Suprapubic skin (tissue), 4 donors: Measurements from ENCODE around the gene SLC35D3. TPM values are rescaled to one million over a fixed set of nuclear protein-coding genes. Genes with fewer than 3 reads are reported as not detected.
"Not testable (repeated sequence)": the region's sequence is repeated elsewhere in the genome, so short reads cannot be mapped to it uniquely, and the experiment has no call there.

Experiments
- DNase-seq, 2 donors: peaks; one replicate each; pipeline ENCODE4 v3.0.0-alpha.2; 2019; ENCODE audit warnings: low spot score in 2 of 2
- H3K27ac ChIP-seq: fragments of 200-600 bp; sonication (generic); one replicate; pipeline ENCODE4 v1.5.1; 2019
- H3K27me3 ChIP-seq: fragments of 200-600 bp; sonication (generic); one replicate; pipeline ENCODE4 v1.5.1; 2019
- H3K36me3 ChIP-seq: fragments of 200-600 bp; sonication (generic); one replicate; pipeline ENCODE4 v1.5.1; 2019
- H3K4me1 ChIP-seq: fragments of 200-600 bp; sonication (generic); one replicate; pipeline ENCODE4 v1.5.1; 2019
- H3K4me3 ChIP-seq: fragments of 200-600 bp; sonication (generic); one replicate; pipeline ENCODE4 v1.5.1; 2019; ENCODE audit warnings: mild to moderate bottlenecking
- H3K9me3 ChIP-seq: fragments of 200-600 bp; sonication (generic); one replicate; pipeline ENCODE4 v1.5.1; 2019
- CTCF ChIP-seq, 2 donors: fragments of 200-600 bp in 1 of 2; fragments of 450-650 bp in 1 of 2; sonication (generic) in 1 of 2; IDR thresholded peaks; one replicate each; pipeline ENCODE4 v1.5.1; 2016 to 2019; ENCODE audit warnings: antibody characterized with exemption in 2 of 2, mild to moderate bottlenecking in 1 of 2, moderate library complexity in 1 of 2
- EP300 ChIP-seq: sonication (generic); formaldehyde crosslinking; IDR thresholded peaks from one replicate; pipeline ENCODE4 v1.6.1; 2017; ENCODE audit warnings: antibody characterized with exemption
- POLR2A ChIP-seq, 2 donors: fragments of 450-650 bp; IDR thresholded peaks; one replicate each; pipeline ENCODE4 v1.6.1; 2017; ENCODE audit warnings: antibody characterized with exemption in 2 of 2, mild to moderate bottlenecking in 2 of 2, moderate library complexity in 2 of 2
- POLR2AphosphoS5 ChIP-seq, 3 donors: sonication (generic); formaldehyde crosslinking; IDR thresholded peaks; one replicate each; pipeline ENCODE4 v1.6.1; 2017; ENCODE audit warnings: antibody characterized with exemption in 3 of 3
- WGBS: methylation state at CpG from one replicate; pipeline ENCODE4 v1.1.5; 2018; 5-methylcytosine and 5-hydroxymethylcytosine counted together
- total RNA-seq, 4 donors: library from RNA; depleted of rRNA; stranded (reverse); fragments of >200 nt; gene quantifications; one replicate each; pipeline ENCODE4 v1.1.0, GENCODE V29; 2016

Gene SLC35D3
- total RNA-seq, result under 1 TPM in 1 of 4 donors, not detected in 3; 0.18 TPM

GRCh38 chr6:136921936-136922684 lies at the start of gene SLC35D3:
Gene SLC35D3 (plus strand): TSS chr6:136922301. CDS start chr6:136922429, 128 bp downstream.
- Histone ChIP-seq H3K27ac (no peak within 1 kb of the TSS), H3K36me3 (no peaks in the 10 kb centered on the region), H3K9me3 (no peaks in the 10 kb centered on the region), H3K4me1 (peaks cover 34% of the 10 kb centered on the region), H3K4me3 (peak within 1 kb of the TSS; percentile 61), H3K27me3 (peaks cover 48% of the 10 kb centered on the region)
- no peak for DNase-seq
- WGBS, result under 1% methylated on average over 23 of the region's 86 CpGs
- TF ChIP-seq POLR2AphosphoS5 (IDR thresholded peaks at IDR 0.05) (no peak), CTCF (IDR thresholded peaks at IDR 0.05) (no peak), POLR2A (IDR thresholded peaks at IDR 0.05) (no peak), EP300 (no peak)

- Histone ChIP-seq H3K4me1 (no peaks in the 10 kb centered on the region), H3K9me3 (peaks cover 24% of the 10 kb centered on the region), H3K27ac (no peak overlapping the region), H3K4me3 (no peak overlapping the region), H3K36me3 (peaks cover 20% of the 10 kb centered on the region), H3K27me3 (no peaks in the 10 kb centered on the region)
- TF ChIP-seq POLR2A (IDR thresholded peaks at IDR 0.05) (no peak), POLR2AphosphoS5 (IDR thresholded peaks at IDR 0.05) (no peak), EP300 (no peak), CTCF (IDR thresholded peaks at IDR 0.05) (no peak)
- WGBS, result 94% methylated on average over 3 of the region's 3 CpGs
- no peak for DNase-seq
These were observed 48.4 kb upstream of the SLC35D3 start for GRCh38 chr6:136873748-136874147.

- not testable (repeated sequence) for H3K4me3 ChIP-seq, H3K27ac ChIP-seq, DNase-seq, H3K4me1 ChIP-seq, H3K27me3 ChIP-seq
- peaks cover 19% of the 10 kb centered on the region for H3K36me3 ChIP-seq
- H3K9me3 ChIP-seq, result peaks cover 24% of the 10 kb centered on the region
- WGBS, result 97% methylated on average over 4 of the region's 4 CpGs
These were observed 45.6 kb upstream of the SLC35D3 start for GRCh38 chr6:136876469-136876868.

GRCh38 chr6:136880748-136881460 lies 41.2 kb upstream of the SLC35D3 start:
- H3K27me3 ChIP-seq, result no peaks in the 10 kb centered on the region
- TF ChIP-seq EP300 (no peak), POLR2AphosphoS5 (IDR thresholded peaks at IDR 0.05) (no peak), POLR2A (IDR thresholded peaks at IDR 0.05) (no peak), CTCF (IDR thresholded peaks at IDR 0.05) (no peak)
- no peak for DNase-seq
- 94% methylated on average over 4 of the region's 4 CpGs for WGBS
- peaks cover 6% of the 10 kb centered on the region for H3K9me3 ChIP-seq
- no peak overlapping the region for H3K27ac ChIP-seq
- no peak overlapping the region for H3K4me3 ChIP-seq
- no peaks in the 10 kb centered on the region for H3K4me1 ChIP-seq
- H3K36me3 ChIP-seq, result no peaks in the 10 kb centered on the region

GRCh38 chr6:136886091-136886490 lies 36.0 kb upstream of the SLC35D3 start:
- Histone ChIP-seq H3K9me3 (no peaks in the 10 kb centered on the region), H3K27me3 (no peaks in the 10 kb centered on the region), H3K4me3 (no peak overlapping the region), H3K36me3 (no peaks in the 10 kb centered on the region), H3K4me1 (no peaks in the 10 kb centered on the region), H3K27ac (no peak overlapping the region)
- TF ChIP-seq POLR2AphosphoS5 (IDR thresholded peaks at IDR 0.05) (no peak), EP300 (no peak), CTCF (IDR thresholded peaks at IDR 0.05) (no peak), POLR2A (IDR thresholded peaks at IDR 0.05) (no peak)
- WGBS, result 80% methylated on average over 3 of the region's 3 CpGs
- no peak for DNase-seq
